HG03139 (cell line): ENCODE measurements around the gene MLEC.
"Not testable (repeated sequence)": the region's sequence is repeated elsewhere in the genome, so short reads cannot be mapped to it uniquely, and the experiment has no call there.

Experiments
- ATAC-seq: cut with Tn5 transposase; IDR thresholded peaks from one replicate; pipeline ENCODE4 v1.9.1; 2021; ENCODE audit not compliant: unreplicated experiment

Gene MLEC

DNA sequence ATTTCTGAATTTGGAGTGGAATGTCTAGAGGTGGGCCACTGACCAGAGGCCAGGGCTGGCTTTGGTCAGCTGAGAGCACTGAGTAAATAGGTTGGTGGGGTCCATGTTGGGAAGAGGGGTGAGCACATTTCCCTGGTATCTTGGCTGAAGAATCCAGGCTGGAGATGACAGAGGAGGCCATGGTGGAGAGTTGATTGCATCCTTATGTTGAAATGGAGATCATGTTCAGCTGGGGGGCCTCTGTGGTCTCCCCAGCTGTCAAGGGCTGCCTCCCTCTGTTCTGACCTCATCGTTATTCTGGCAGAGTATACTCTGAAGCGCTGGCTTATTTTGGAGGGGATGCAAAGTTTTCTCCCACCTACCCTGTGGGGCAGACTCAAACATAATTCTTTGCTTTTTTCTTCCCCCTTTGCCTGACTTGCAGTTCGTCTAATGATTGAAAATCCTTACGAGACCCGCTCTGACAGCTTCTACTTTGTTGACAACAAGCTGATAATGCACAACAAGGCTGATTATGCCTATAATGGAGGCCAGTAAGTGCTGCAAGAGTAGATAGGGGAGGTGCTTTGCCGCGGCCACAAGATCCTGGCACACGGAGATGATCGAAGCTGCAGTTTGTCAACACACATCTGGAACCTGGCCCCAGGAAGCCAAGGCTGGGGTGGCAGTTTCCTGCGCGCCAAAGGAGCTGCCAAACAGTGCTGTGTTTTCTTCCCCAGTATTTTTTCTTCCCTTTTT lies 32.7 kb downstream of the MLEC start:
- no peak for ATAC-seq

- ATAC-seq: no peak
Measured at GRCh38 chr12:120720234-120720986, 33.5 kb downstream of the MLEC start.

- ATAC-seq: no peak
Measured at GRCh38 chr12:120720987-120721801, 34.2 kb downstream of the MLEC start.

- ATAC-seq: no peak
Measured at GRCh38 chr12:120721866-120722265, 34.9 kb downstream of the MLEC start.

- ATAC-seq: no peak
Measured at GRCh38 chr12:120722784-120723183, 35.8 kb downstream of the MLEC start.

DNA sequence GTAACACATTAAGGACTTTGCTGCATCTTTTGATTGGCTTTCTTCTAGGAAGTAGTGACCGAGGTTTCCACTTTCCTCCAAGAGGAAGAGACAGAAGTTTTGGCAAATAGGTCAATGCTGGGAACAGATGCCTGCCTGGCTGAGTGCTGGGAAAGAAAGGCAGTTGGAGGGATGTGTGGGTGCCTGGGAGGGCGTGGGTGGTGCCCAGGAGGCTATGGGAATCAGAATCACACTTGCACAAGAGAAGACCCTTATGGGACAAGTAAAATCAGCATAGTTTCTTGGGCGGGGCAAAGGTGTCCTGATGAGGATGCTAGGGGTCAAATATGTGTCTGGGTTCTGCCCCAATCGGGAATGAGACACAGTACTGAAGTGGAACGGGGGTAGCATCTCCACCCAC lies 37.8 kb downstream of the MLEC start:
- ATAC-seq: no peak

- no peak for ATAC-seq
Measured at GRCh38 chr12:120725151-120725658, 38.3 kb downstream of the MLEC start.

- peak; percentile 95 for ATAC-seq
Measured at GRCh38 chr12:120725659-120726509, 38.9 kb downstream of the MLEC start, which contains the start of gene ACADS. Gene ACADS (plus strand): TSS chr12:120725826. CDS start chr12:120725886, 60 bp downstream.

DNA sequence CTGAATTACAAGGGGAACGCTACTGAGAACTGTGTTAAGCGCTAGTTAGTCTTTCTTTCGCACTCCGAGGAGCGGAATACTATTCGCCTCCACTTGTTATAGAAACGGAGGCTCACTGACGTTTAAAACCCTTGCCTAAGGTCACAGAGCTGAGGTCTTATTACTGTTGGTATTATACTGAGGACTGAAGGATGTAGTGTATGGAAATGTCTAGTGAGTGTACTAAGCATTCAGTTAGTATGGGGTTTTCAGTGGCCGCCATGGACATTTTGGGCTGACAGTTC lies 39.5 kb downstream of the MLEC start:
- ATAC-seq: no peak

DNA sequence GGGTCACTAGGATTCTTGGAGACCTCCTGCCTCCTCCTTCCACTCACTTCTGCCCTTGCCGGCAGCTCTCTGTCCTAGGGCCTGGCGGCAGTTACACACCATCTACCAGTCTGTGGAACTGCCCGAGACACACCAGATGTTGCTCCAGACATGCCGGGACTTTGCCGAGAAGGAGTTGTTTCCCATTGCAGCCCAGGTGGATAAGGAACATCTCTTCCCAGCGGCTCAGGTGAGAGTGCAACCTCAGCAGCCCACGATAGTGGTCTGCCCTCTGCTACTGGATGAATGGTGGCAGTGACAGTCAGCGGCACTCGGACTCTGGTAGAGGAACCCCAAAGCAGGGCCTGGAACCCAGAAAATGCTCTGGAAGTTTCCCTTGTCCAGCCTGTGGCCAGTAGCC lies 40.0 kb downstream of the MLEC start:
- ATAC-seq: no peak

GRCh38 chr12:120732198-120732597 lies 45.2 kb downstream of the MLEC start:
- ATAC-seq: not testable (repeated sequence)

DNA sequence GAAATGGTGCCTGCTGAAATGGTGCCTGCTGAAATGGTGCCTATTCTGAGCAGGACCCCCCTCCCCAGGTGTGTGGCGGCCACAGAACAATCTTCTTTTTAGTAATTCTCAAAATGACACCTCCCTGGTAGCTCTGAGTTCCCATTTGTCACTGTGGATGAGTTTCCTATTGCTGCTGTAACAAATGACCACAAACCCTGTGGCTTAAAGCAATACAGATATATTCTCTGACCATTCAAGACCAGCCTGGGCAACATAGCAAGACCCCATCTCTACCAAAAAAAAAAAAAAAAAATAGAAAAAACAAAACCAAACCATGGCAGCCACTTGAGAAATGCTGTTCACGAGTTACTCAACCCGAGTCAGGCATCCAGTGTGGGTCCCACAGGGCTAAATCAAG lies 46.6 kb downstream of the MLEC start:
- no peak for ATAC-seq

GRCh38 chr12:120734210-120734609 lies 47.3 kb downstream of the MLEC start:
- no peak for ATAC-seq

DNA sequence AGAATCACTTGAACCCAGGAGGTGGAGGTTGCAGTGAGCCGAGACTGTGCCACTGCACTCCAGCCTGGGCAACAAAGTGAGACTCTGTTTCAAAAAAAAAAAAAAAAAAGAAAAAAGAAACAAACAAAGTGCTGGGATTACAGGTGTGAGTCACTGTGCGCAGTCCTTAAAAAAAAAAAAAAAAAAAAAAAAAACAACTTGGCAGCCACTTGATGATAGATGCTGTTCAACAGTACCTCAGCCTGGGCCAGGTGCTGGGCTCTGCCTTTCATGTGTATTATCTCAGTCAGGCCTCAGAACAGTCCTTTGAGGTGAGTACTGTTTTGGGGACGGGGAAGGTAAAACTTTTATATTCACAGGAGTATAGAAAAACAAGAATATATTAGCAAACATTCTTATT lies 48.2 kb downstream of the MLEC start:
- no peak for ATAC-seq

- ATAC-seq: no peak
Measured at GRCh38 chr12:120736404-120737331, 49.7 kb downstream of the MLEC start.

DNA sequence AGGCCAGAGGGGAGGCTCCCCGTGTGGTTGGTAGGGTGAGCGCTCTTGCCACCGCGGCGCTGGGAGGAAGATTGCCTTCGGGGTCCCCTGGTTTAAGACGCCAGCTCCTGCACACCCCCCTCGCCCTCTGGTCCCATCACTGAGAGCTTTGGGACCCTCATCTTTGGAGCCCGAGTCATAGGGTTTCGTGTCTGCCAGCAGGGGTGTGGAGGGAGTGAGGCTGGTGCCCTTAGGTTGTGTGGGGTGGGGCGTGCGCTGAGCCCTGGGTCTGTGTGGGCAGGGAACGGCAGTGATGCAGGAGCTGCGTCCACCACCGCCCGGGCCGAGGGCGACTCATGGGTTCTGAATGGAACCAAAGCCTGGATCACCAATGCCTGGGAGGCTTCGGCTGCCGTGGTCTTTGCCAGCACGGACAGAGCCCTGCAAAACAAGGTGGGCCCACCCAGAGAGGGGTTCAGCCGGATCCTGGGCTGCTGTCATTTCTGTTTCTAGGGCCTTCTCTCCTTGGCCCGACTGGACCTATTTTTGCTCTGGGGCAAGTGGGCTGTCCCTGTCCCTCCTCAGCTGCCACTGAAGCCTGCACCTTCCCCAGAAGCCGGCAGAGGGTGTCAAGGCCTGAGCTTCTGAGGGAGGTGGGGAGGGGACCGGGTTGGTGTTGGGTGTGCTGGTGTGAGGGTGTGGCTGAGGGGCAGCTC lies 50.8 kb downstream of the MLEC start:
- no peak for ATAC-seq

GRCh38 chr12:120738252-120739030 lies 51.5 kb downstream of the MLEC start:
- ATAC-seq: no peak
